HG02623 (cell line): ENCODE data around the gene OXLD1.
"Not testable (repeated sequence)": the region's sequence is repeated elsewhere in the genome, so short reads cannot be mapped to it uniquely, and the experiment has no call there.

Experiments
- ATAC-seq: cut with Tn5 transposase; IDR thresholded peaks from one replicate; pipeline ENCODE4 v1.9.1; 2021; ENCODE audit warnings: moderate library complexity; ENCODE audit not compliant: unreplicated experiment

The OXLD1 gene

GRCh38 chr17:81621494-81622130 is 44.8 kb downstream of the OXLD1 start:
- ATAC-seq, result no peak

DNA sequence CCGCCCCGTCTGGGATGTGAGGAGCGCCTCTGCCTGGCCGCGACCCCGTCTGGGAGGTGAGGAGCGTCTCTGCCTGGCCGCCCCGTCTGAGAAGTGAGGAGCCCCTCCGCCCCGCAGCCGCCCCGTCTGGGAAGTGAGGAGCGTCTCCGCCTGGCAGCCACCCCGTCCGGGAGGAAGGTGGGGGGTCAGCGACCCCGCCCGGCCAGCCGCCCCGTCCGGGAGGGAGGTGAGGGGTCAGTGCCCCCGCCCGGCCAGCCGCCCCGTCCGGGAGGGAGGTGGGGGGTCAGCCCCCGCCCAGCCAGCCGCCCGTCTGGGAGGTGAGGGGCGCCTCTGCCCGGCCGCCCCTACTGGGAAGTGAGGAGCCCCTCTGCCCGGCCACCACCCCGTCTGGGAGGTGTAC is 48.1 kb downstream of the OXLD1 start:
- ATAC-seq, result not testable (repeated sequence)

GRCh38 chr17:81616877-81617276 is 49.5 kb downstream of the OXLD1 start:
- no peak for ATAC-seq

GRCh38 chr17:81615401-81615930 is 50.9 kb downstream of the OXLD1 start:
- no peak for ATAC-seq
